HEK293 (cell line): ENCODE results near the gene ZNF782.
A peak's percentile ranks its signal among the peaks of the same experiment; 100 is the strongest.
"Not testable (repeated sequence)": the region's sequence is repeated elsewhere in the genome, so short reads cannot be mapped to it uniquely, and the experiment has no call there.

Experiments
- CTCF ChIA-PET: fragments of 350-600 bp; formaldehyde crosslinking; extraction: SDS; loops from one replicate; lab custom pipeline; 2021; ENCODE audit warnings: antibody characterized with exemption; lab: Yijun Ruan, JAX
- POLR2A ChIA-PET: fragments of 300-600 bp; formaldehyde crosslinking; extraction: SDS; loops from one replicate; lab custom pipeline; 2020; ENCODE audit warnings: antibody characterized with exemption, inconsistent platforms; lab: Yijun Ruan, JAX
- H3K27ac ChIP-seq: fragments of 200-500 bp; sonication (Bioruptor generic); 2 replicates; pipeline ENCODE4 v1.5.1; 2014; ENCODE audit warnings: low read depth, low read length, control low read depth, inconsistent platforms; ENCODE audit errors: extremely low read depth
- H3K36me3 ChIP-seq, 2 experiments: fragments of 200-500 bp in 1 of 2; sonication (Bioruptor generic) in 1 of 2; 1 replicate in 1 of 2; 2 replicates in 1 of 2; pipeline ENCODE4 v1.5.1; 2014 to 2017; ENCODE audit warnings: inconsistent platforms in 2 of 2, low read length in 2 of 2; ENCODE audit not compliant: control insufficient read depth in 2 of 2, insufficient read depth in 1 of 2
- H3K4me1 ChIP-seq: fragments of 200-500 bp; sonication (Bioruptor generic); 2 replicates; pipeline ENCODE4 v1.5.1; 2014; ENCODE audit warnings: mild to moderate bottlenecking, low read length, inconsistent platforms; ENCODE audit not compliant: control insufficient read depth, insufficient read depth
- H3K4me3 ChIP-seq: 2 replicates; pipeline ENCODE4 v1.5.1; 2011; ENCODE audit warnings: low read depth, mild to moderate bottlenecking, control low read depth, low read length, moderate library complexity
- H3K9me3 ChIP-seq: fragments of 200-500 bp; sonication (Bioruptor generic); 2 replicates; pipeline ENCODE4 v1.5.1; 2014; ENCODE audit warnings: low read depth, low read length, inconsistent platforms; ENCODE audit not compliant: control insufficient read depth, insufficient read depth
- HIC1 ChIP-seq: fragments of 450-650 bp; formaldehyde crosslinking; IDR thresholded peaks from 2 replicates; pipeline ENCODE4 v1.5.1; 2016; ENCODE audit warnings: missing biosample characterization, missing genetic modification characterization
- KLF10 ChIP-seq: fragments of 450-650 bp; IDR thresholded peaks from 2 replicates; pipeline ENCODE4 v1.5.1; 2018; ENCODE audit warnings: missing biosample characterization, mild to moderate bottlenecking, missing genetic modification characterization
- MYNN ChIP-seq: fragments of 450-650 bp; formaldehyde crosslinking; IDR thresholded peaks from 2 replicates; pipeline ENCODE4 v1.5.1; 2016; ENCODE audit warnings: missing biosample characterization, missing genetic modification characterization, borderline replicate concordance
- MZF1 ChIP-seq: fragments of 450-650 bp; formaldehyde crosslinking; IDR thresholded peaks from 2 replicates; pipeline ENCODE4 v1.5.1; 2017; ENCODE audit warnings: missing biosample characterization, missing genetic modification characterization, borderline replicate concordance
- ZNF155 ChIP-seq: fragments of 450-650 bp; formaldehyde crosslinking; IDR thresholded peaks from 2 replicates; pipeline ENCODE4 v1.5.1; 2016; ENCODE audit warnings: missing biosample characterization, missing genetic modification characterization
- ZNF18 ChIP-seq: fragments of 450-650 bp; formaldehyde crosslinking; IDR thresholded peaks from 2 replicates; pipeline ENCODE4 v1.5.1; 2016; ENCODE audit warnings: missing biosample characterization, missing genetic modification characterization
- ZNF19 ChIP-seq: fragments of 450-650 bp; formaldehyde crosslinking; IDR thresholded peaks from 2 replicates; pipeline ENCODE4; 2016; ENCODE audit warnings: missing biosample characterization, missing genetic modification characterization, low read depth
- ZNF274 ChIP-seq, 2 experiments: fragments of 200-500 bp in 1 of 2; fragments of 450-650 bp in 1 of 2; sonication (Bioruptor generic) in 1 of 2; formaldehyde crosslinking in 1 of 2; IDR thresholded peaks; 2 replicates each; pipeline versions ENCODE4 v1.5.1 to v1.6.1; 2014 to 2016; ENCODE audit warnings: borderline replicate concordance in 1 of 2, inconsistent platforms in 1 of 2, low read length in 1 of 2, missing biosample characterization in 1 of 2, missing genetic modification characterization in 1 of 2
- ZNF501 ChIP-seq: fragments of 450-650 bp; formaldehyde crosslinking; IDR thresholded peaks from 2 replicates; pipeline ENCODE4 v1.5.1; 2016; ENCODE audit warnings: missing biosample characterization, missing genetic modification characterization
- ZNF529 ChIP-seq: fragments of 450-650 bp; formaldehyde crosslinking; IDR thresholded peaks from 2 replicates; pipeline ENCODE4 v1.5.1; 2017; ENCODE audit warnings: missing genetic modification characterization, missing biosample characterization; ENCODE audit not compliant: insufficient replicate concordance
- ZNF544 ChIP-seq: fragments of 450-650 bp; formaldehyde crosslinking; IDR thresholded peaks from 2 replicates; pipeline ENCODE4 v1.5.0; 2017; ENCODE audit warnings: missing biosample characterization, missing genetic modification characterization
- ZNF549 ChIP-seq: fragments of 450-650 bp; IDR thresholded peaks from 2 replicates; pipeline ENCODE4 v1.5.1; 2018; ENCODE audit warnings: missing biosample characterization, missing genetic modification characterization, mild to moderate bottlenecking, inconsistent platforms, moderate library complexity
- ZNF623 ChIP-seq: fragments of 450-650 bp; formaldehyde crosslinking; IDR thresholded peaks from 2 replicates; pipeline ENCODE4 v1.5.1; 2016; ENCODE audit warnings: missing biosample characterization, missing genetic modification characterization
- ZNF624 ChIP-seq: fragments of 450-650 bp; formaldehyde crosslinking; IDR thresholded peaks from 2 replicates; pipeline ENCODE4 v1.5.1; 2017; ENCODE audit warnings: missing biosample characterization, missing genetic modification characterization
- ZSCAN30 ChIP-seq: fragments of 450-650 bp; IDR thresholded peaks from 2 replicates; pipeline ENCODE4 v1.5.1; 2018; ENCODE audit warnings: missing biosample characterization, mild to moderate bottlenecking, missing genetic modification characterization, moderate library complexity
- ZXDB ChIP-seq: fragments of 450-650 bp; formaldehyde crosslinking; IDR thresholded peaks from 2 replicates; pipeline ENCODE4 v1.5.1; 2016; ENCODE audit warnings: missing biosample characterization, missing genetic modification characterization
- TF ChIP-seq, protein P1 (sequence below): fragments of 450-650 bp; formaldehyde crosslinking; IDR thresholded peaks from 2 replicates; pipeline ENCODE4 v1.5.1; 2016; ENCODE audit warnings: missing biosample characterization, missing genetic modification characterization
- TF ChIP-seq, protein P2 (sequence below): fragments of 450-650 bp; formaldehyde crosslinking; conservative IDR thresholded peaks from 2 replicates; pipeline ENCODE4 v1.5.1; 2016; ENCODE audit warnings: low read depth, missing biosample characterization, missing genetic modification characterization
- TF ChIP-seq, protein P3 (sequence below): fragments of 450-650 bp; formaldehyde crosslinking; IDR thresholded peaks from 2 replicates; pipeline ENCODE4 v1.5.1; 2016; ENCODE audit warnings: missing biosample characterization, missing genetic modification characterization

The ZNF782 gene

DNA sequence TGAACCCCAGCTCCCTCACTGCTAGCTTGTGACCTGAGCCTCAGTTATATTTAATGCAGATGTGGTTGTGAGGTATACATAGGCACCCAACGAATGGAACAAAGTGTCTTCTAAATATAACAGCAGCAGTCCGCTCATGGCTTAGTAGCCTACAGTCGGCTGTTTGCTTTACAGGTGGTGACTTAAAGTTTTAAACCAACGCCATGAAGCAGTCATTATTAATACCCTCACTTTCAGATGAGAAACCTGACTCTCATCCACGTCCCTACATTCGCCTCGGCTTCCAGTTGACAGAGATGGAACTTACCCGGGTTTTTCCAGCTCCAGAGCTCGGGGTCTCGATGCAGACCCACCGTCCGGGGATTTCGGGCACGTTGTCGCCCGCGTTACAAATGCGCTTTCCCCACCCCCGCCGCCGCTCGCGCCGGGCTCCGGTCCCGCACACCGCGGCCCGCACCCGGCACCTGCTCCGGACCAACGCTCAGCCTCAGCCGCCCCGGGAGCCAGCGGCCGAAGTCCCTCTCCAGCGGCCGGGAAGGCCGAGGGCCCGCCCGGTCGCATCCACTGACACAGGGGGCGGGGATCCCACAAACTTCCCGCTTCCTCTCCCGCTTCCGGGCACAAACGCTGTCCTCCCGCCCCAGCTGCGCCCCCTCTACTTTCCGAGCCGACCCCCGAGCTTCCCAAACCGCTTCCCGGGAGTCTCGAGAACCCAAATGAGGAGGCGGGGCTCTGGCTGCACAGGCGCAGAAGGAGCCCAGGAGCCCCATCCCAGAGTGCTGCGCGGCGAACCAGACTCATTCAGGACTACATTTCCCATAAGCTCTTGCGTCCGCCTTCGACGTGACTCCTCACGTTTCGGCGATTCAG, at the start of gene ZNF782 (continued):
- TF ChIP-seq ZNF274 (IDR thresholded peaks at IDR 0.05; ENCODE audit: low read length) (no peak), ZNF274 (tag by site-specific recombination; IDR thresholded peaks at IDR 0.05; ENCODE audit: borderline replicate concordance) (no peak), ZXDB (tag by site-specific recombination) (no peak), ZSCAN30 (tag by site-specific recombination) (0 out of 2 replicates have a peak, but pooled peaks have one; percentile 49)

GRCh38 chr9:96900010-96900409, 45.7 kb upstream of the ZNF782 start:
- H3K4me3 ChIP-seq, H3K27ac ChIP-seq, H3K4me1 ChIP-seq, H3K9me3 ChIP-seq, CTCF ChIA-PET, POLR2A ChIA-PET: not testable (repeated sequence)
- H3K36me3 ChIP-seq: peaks cover 0 to 22% of the 10 kb centered on the region in 2 experiments; a peak in 1 of 3 replicates

DNA sequence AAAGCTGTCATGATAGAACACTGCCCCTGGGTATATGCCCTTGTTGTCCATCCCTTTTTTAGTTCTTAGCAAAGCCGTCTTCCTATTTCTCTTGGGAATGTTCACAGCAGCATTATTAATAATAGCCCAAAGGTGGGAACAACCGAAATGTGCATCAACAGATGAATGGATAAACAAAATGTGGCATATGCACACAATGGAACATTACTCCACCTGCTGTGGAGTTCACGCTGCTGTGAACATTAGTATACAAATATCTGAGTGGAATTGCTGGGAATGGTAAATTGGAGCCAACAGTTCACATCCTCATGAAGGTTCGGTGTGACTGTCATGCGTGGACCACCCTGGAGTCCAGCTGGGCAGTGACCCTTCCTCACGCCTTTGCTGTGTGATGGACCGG, 37.8 kb upstream of the ZNF782 start:
- ChIA-PET CTCF (no interaction called here), POLR2A (no interaction called here)
- H3K27ac ChIP-seq: no peak overlapping the region
- H3K9me3 ChIP-seq: no peaks in the 10 kb centered on the region
- no peak overlapping the region for H3K4me3 ChIP-seq
- H3K4me1 ChIP-seq: no peaks in the 10 kb centered on the region
- peaks cover 0 to 32% of the 10 kb centered on the region in 2 experiments; a peak in 1 of 3 replicates for H3K36me3 ChIP-seq
- TF ChIP-seq, protein P1, sequence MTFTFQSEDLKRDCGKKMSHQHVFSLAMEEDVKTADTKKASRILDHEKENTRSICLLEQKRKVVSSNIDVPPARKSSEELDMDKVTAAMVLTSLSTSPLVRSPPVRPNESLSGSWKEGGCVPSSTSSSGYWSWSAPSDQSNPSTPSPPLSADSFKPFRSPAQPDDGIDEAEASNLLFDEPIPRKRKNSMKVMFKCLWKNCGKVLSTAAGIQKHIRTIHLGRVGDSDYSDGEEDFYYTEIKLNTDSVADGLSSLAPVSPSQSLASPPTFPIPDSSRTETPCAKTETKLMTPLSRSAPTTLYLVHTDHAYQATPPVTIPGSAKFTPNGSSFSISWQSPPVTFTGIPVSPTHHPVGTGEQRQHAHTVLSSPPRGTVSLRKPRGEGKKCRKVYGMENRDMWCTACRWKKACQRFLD: no peak
- TF ChIP-seq, protein P2, sequence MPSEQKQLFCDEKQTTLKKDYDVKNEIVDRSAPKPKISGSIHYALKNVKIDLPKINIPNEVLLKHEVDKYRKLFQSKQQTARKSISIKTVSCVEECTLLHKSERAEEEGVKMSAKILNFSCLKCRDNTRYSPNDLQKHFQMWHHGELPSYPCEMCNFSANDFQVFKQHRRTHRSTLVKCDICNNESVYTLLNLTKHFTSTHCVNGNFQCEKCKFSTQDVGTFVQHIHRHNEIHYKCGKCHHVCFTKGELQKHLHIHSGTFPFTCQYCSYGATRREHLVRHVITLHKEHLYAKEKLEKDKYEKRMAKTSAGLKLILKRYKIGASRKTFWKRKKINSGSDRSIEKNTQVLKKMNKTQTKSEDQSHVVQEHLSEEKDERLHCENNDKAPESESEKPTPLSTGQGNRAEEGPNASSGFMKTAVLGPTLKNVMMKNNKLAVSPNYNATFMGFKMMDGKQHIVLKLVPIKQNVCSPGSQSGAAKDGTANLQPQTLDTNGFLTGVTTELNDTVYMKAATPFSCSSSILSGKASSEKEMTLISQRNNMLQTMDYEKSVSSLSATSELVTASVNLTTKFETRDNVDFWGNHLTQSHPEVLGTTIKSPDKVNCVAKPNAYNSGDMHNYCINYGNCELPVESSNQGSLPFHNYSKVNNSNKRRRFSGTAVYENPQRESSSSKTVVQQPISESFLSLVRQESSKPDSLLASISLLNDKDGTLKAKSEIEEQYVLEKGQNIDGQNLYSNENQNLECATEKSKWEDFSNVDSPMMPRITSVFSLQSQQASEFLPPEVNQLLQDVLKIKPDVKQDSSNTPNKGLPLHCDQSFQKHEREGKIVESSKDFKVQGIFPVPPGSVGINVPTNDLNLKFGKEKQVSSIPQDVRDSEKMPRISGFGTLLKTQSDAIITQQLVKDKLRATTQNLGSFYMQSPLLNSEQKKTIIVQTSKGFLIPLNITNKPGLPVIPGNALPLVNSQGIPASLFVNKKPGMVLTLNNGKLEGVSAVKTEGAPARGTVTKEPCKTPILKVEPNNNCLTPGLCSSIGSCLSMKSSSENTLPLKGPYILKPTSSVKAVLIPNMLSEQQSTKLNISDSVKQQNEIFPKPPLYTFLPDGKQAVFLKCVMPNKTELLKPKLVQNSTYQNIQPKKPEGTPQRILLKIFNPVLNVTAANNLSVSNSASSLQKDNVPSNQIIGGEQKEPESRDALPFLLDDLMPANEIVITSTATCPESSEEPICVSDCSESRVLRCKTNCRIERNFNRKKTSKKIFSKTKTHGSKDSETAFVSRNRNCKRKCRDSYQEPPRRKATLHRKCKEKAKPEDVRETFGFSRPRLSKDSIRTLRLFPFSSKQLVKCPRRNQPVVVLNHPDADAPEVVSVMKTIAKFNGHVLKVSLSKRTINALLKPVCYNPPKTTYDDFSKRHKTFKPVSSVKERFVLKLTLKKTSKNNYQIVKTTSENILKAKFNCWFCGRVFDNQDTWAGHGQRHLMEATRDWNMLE (tag by site-specific recombination): no peak
- TF ChIP-seq ZNF501 (tag by site-specific recombination): no peak
- no peak for TF ChIP-seq MYNN (tag by site-specific recombination)
- no peak for TF ChIP-seq MZF1
- no peak for TF ChIP-seq ZNF544 (tag by site-specific recombination)
- TF ChIP-seq ZNF19: no peak
- TF ChIP-seq ZNF155 (tag by site-specific recombination): no peak
- TF ChIP-seq ZNF623: no peak
- TF ChIP-seq ZNF529: no peak
- no peak for TF ChIP-seq ZNF549 (tag by site-specific recombination)
- no peak for TF ChIP-seq ZNF18 (tag by site-specific recombination)
- TF ChIP-seq ZNF624 (tag by site-specific recombination): no peak
- TF ChIP-seq, protein P3, sequence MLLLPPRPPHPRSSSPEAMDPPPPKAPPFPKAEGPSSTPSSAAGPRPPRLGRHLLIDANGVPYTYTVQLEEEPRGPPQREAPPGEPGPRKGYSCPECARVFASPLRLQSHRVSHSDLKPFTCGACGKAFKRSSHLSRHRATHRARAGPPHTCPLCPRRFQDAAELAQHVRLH (tag by site-specific recombination): no peak
- no peak for TF ChIP-seq HIC1 (tag by site-specific recombination)
- TF ChIP-seq KLF10 (tag by site-specific recombination): no peak
